PC-9 (cell line): Measurements from ENCODE around the gene IL17RE.

Source experiments
- CTCF ChIP-seq: fragments of 200-600 bp; sonication (generic); conservative IDR thresholded peaks from 2 replicates; pipeline ENCODE4 v1.6.1; 2017; ENCODE audit warnings: mixed run types, antibody characterized with exemption, mild to moderate bottlenecking, moderate library complexity
- EZH2 ChIP-seq: fragments of 200-600 bp; sonication (generic); IDR thresholded peaks from 2 replicates; pipeline ENCODE4 v1.8.0; 2017; ENCODE audit warnings: antibody characterized with exemption, low read depth

- TF ChIP-seq EZH2 (no peak), CTCF (no peak)
Measured at GRCh38 chr3:9903904-9904303, 1.3 kb downstream of the IL17RE start.
